Stimulated activated CD8-positive, alpha-beta memory T cell treated with anti-CD3 and anti-CD28 coated beads, Interleukin-4, amount 100 ng/mL, for 48 hours (primary cell): Measurements from ENCODE around the gene FIGN.

Experiments
- DNase-seq: peaks from one replicate; pipeline ENCODE4 v3.0.0-alpha.2; 2020

FIGN gene

GRCh38 chr2:163736433-163737189 lies 803 bp upstream of the FIGN start:
- no peak for DNase-seq

GRCh38 chr2:163734881-163735684 lies 725 bp downstream of the FIGN start:
- DNase-seq: no peak

- no peak for DNase-seq
These were observed 1.4 kb downstream of the FIGN start for GRCh38 chr2:163734401-163734800.

- no peak for DNase-seq
These were observed 1.9 kb downstream of the FIGN start for GRCh38 chr2:163733956-163734355.

GRCh38 chr2:163733301-163733938 lies 2.4 kb downstream of the FIGN start:
- DNase-seq: no peak

GRCh38 chr2:163732727-163733126 lies 3.1 kb downstream of the FIGN start:
- no peak for DNase-seq

GRCh38 chr2:163731735-163732134 lies 4.1 kb downstream of the FIGN start:
- no peak for DNase-seq

- no peak for DNase-seq
These were observed 5.3 kb downstream of the FIGN start for GRCh38 chr2:163730556-163730955.

GRCh38 chr2:163729636-163730273 lies 6.1 kb downstream of the FIGN start:
- no peak for DNase-seq

GRCh38 chr2:163723881-163724280 lies 11.9 kb downstream of the FIGN start:
- no peak for DNase-seq

- no peak for DNase-seq
These were observed 12.5 kb downstream of the FIGN start for GRCh38 chr2:163723348-163723747.

- no peak for DNase-seq
These were observed 16.5 kb downstream of the FIGN start for GRCh38 chr2:163719331-163719730.

- DNase-seq: no peak
These were observed 17.7 kb downstream of the FIGN start for GRCh38 chr2:163717993-163718680.

GRCh38 chr2:163717515-163717914 lies 18.3 kb downstream of the FIGN start:
- DNase-seq: no peak

- no peak for DNase-seq
These were observed 19.7 kb downstream of the FIGN start for GRCh38 chr2:163716101-163716500.

- DNase-seq: no peak
These were observed 20.1 kb downstream of the FIGN start for GRCh38 chr2:163715668-163716067.

GRCh38 chr2:163715199-163715598 lies 20.6 kb downstream of the FIGN start:
- DNase-seq: no peak

- no peak for DNase-seq
These were observed 22.1 kb downstream of the FIGN start for GRCh38 chr2:163713534-163714311.

- no peak for DNase-seq
These were observed 24.1 kb downstream of the FIGN start for GRCh38 chr2:163711699-163712098.

- no peak for DNase-seq
These were observed 24.6 kb downstream of the FIGN start for GRCh38 chr2:163711258-163711657.

GRCh38 chr2:163709270-163709669 lies 26.5 kb downstream of the FIGN start:
- no peak for DNase-seq

GRCh38 chr2:163708265-163708664 lies 27.5 kb downstream of the FIGN start:
- DNase-seq: no peak
